ENCODE data around the gene ATP6V1G2.

Gene ATP6V1G2

DNA sequence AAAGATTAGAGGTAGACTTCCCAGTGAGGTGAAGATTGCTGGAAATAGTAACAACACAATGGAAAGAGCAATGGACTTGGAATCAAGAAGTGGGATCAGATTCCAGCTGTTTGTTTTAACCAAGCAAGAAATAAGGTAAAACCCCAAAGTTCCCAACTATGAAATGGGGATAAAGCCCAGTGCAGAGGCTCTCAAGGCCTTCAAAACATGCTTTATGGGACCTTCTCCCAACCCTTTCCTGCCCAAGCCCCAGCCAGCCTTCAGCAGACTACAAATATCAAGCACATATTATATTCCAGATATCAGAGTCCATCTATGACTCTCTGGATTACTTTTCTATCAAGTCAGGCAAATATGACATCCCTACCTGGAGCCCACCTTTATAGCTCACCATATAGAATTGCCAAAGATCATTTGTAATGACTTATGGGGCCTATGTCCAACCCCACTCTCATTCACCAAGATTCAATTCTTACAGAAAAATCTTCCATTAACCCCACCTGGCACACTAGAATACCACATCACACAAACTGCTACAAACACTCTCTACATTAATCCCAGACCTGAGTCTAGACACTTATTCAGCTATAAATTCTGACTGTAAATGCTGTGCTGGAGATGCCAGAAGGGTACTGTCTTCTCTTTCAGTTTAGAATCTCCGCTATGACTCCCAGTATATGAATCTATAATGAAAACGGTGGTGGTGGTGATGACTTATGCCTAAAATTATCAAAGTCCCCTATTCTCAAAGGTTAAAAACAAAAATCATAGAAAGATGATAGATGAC lies 10.7 kb downstream of the ATP6V1G2 start:
- Histone ChIP-seq H3K4me2 (ENCODE audit: low read length) (no peak overlapping the region), H3K36me3 (ENCODE audit: control insufficient read depth, low read length) (peaks cover 98% of the 10 kb centered on the region), H3K9me2 (replicated peaks; ENCODE audit: control insufficient read depth, low read length) (no peaks in the 10 kb centered on the region), H3F3A (ENCODE audit: control insufficient read depth, insufficient read depth) (peaks cover 41% of the 10 kb centered on the region), H3K79me2 (ENCODE audit: control insufficient read depth, low read length) (peaks cover 73% of the 10 kb centered on the region), H3K9me3 (ENCODE audit: control insufficient read depth, insufficient read depth, low read length) (no peaks in the 10 kb centered on the region), H3K27me3 (ENCODE audit: control insufficient read depth, low read length) (no peaks in the 10 kb centered on the region), H4K20me1 (ENCODE audit: control insufficient read depth, insufficient read depth, low read depth, low read length) (peaks cover 56% of the 10 kb centered on the region), H3K4me1 (ENCODE audit: control insufficient read depth, low read length) (peaks cover 28% of the 10 kb centered on the region), H3K4me3 (ENCODE audit: low read length) (no peak overlapping the region), H3K27ac (ENCODE audit: low read depth, low read length) (no peak overlapping the region)
- no peak for TF ChIP-seq EZH2phosphoT487 (IDR thresholded peaks at IDR 0.05; ENCODE audit: borderline replicate concordance, low read length)

DNA sequence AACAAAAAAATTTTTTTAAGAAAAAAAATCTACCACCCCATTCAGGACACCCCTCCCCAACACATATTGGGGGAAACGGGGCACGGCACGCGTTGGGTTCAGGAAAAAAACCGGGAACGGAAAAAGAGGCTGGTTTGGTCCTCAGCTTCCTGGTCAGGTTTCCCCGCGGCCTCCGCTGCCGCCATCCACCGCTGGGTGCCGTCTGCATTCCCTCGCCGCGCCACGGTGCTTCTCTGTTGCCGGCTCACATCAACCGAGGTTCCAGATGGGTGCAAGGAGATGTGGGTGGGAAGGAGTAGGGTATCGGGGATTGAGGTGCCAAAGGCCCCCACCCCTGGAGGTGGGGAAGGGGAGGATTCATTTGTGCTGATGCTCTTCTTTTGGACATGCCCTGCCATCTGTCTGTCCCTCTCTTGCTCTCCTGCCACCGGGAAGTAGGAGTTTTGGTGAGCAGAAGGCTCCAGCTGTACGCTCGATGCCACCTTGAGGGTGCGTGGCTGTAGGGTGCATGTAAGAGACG lies 11.8 kb downstream of the ATP6V1G2 start:
- peaks cover 47% of the 10 kb centered on the region for H3F3A ChIP-seq (ENCODE audit: control insufficient read depth, insufficient read depth)

DNA sequence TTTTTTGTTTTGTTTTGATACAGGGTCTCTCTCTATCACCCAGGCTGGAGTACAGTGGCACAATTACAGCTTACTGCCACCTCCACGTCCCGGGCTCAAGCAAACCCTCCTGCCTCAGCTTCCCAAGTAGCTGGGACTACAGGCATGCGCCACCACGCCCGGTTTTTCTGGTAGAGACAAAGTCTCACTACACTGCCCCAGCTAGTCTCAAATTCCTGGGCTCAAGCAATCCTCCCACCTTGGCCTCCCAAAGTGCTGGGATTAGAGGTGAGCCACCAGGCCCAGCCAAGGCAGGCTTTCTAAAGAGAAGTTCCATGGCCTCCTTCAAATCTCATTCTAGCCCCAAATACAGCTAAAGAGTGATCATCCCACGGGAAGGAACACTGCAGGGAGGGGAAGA lies 12.4 kb downstream of the ATP6V1G2 start:
- Histone ChIP-seq H3K27ac (ENCODE audit: low read depth, low read length) (no peak overlapping the region), H3K9me2 (replicated peaks; ENCODE audit: control insufficient read depth, low read length) (no peaks in the 10 kb centered on the region), H3K36me3 (ENCODE audit: control insufficient read depth, low read length) (peaks cover 96% of the 10 kb centered on the region), H3K27me3 (ENCODE audit: control insufficient read depth, low read length) (no peaks in the 10 kb centered on the region), H3K4me3 (ENCODE audit: low read length) (no peak overlapping the region), H3K4me1 (ENCODE audit: control insufficient read depth, low read length) (peaks cover 12% of the 10 kb centered on the region), H3F3A (ENCODE audit: control insufficient read depth, insufficient read depth) (peaks cover 47% of the 10 kb centered on the region), H3K79me2 (ENCODE audit: control insufficient read depth, low read length) (peaks cover 56% of the 10 kb centered on the region), H3K4me2 (ENCODE audit: low read length) (no peak overlapping the region), H3K9me3 (ENCODE audit: control insufficient read depth, insufficient read depth, low read length) (no peaks in the 10 kb centered on the region), H4K20me1 (ENCODE audit: control insufficient read depth, insufficient read depth, low read depth, low read length) (peaks cover 41% of the 10 kb centered on the region)
- TF ChIP-seq EZH2phosphoT487 (IDR thresholded peaks at IDR 0.05; ENCODE audit: borderline replicate concordance, low read length), result no peak
- TF ChIP-seq, protein P1, sequence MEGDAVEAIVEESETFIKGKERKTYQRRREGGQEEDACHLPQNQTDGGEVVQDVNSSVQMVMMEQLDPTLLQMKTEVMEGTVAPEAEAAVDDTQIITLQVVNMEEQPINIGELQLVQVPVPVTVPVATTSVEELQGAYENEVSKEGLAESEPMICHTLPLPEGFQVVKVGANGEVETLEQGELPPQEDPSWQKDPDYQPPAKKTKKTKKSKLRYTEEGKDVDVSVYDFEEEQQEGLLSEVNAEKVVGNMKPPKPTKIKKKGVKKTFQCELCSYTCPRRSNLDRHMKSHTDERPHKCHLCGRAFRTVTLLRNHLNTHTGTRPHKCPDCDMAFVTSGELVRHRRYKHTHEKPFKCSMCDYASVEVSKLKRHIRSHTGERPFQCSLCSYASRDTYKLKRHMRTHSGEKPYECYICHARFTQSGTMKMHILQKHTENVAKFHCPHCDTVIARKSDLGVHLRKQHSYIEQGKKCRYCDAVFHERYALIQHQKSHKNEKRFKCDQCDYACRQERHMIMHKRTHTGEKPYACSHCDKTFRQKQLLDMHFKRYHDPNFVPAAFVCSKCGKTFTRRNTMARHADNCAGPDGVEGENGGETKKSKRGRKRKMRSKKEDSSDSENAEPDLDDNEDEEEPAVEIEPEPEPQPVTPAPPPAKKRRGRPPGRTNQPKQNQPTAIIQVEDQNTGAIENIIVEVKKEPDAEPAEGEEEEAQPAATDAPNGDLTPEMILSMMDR (IDR thresholded peaks at IDR 0.05; ENCODE audit: low read depth, low read length, poor library complexity, severe bottlenecking), result no peak

More for the DNA sequence above, 11.8 kb downstream of the ATP6V1G2 start:
- H4K20me1 ChIP-seq (ENCODE audit: control insufficient read depth, insufficient read depth, low read depth, low read length), result peaks cover 47% of the 10 kb centered on the region
- no peak overlapping the region for H3K27ac ChIP-seq (ENCODE audit: low read depth, low read length)
- peaks cover 62% of the 10 kb centered on the region for H3K79me2 ChIP-seq (ENCODE audit: control insufficient read depth, low read length)
- TF ChIP-seq, protein P1 (IDR thresholded peaks at IDR 0.05; ENCODE audit: low read depth, low read length, poor library complexity, severe bottlenecking), result no peak
- TF ChIP-seq EZH2phosphoT487 (IDR thresholded peaks at IDR 0.05; ENCODE audit: borderline replicate concordance, low read length), result no peak
- H3K4me1 ChIP-seq (ENCODE audit: control insufficient read depth, low read length), result peaks cover 17% of the 10 kb centered on the region
- no peaks in the 10 kb centered on the region for H3K9me3 ChIP-seq (ENCODE audit: control insufficient read depth, insufficient read depth, low read length)
- H3K9me2 ChIP-seq (replicated peaks; ENCODE audit: control insufficient read depth, low read length), result no peaks in the 10 kb centered on the region
- peaks cover 98% of the 10 kb centered on the region for H3K36me3 ChIP-seq (ENCODE audit: control insufficient read depth, low read length)
- no peaks in the 10 kb centered on the region for H3K27me3 ChIP-seq (ENCODE audit: control insufficient read depth, low read length)
- no peak overlapping the region for H3K4me3 ChIP-seq (ENCODE audit: low read length)
- no peak overlapping the region for H3K4me2 ChIP-seq (ENCODE audit: low read length)

DNA sequence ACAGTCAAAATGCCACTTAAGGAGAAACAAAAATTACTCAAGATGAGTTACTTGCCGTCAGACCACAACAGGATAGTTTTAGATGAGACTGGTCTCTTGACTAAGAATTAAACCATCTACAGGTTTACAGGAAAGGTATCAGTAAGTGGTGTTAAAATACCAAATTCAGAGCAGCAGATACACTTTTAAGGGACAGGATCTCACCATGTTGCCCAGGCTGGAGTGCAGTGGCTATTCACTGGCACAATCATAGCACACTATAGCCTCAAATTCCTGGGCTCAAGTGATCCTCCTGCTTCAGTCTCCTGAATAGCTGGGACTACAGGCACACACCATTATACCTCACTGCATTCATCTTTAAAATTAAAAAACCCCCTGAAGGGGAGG lies 13.0 kb downstream of the ATP6V1G2 start:
- Histone ChIP-seq H3F3A (ENCODE audit: control insufficient read depth, insufficient read depth) (peaks cover 51% of the 10 kb centered on the region), H3K27ac (ENCODE audit: low read depth, low read length) (no peak overlapping the region), H3K4me1 (ENCODE audit: control insufficient read depth, low read length) (peaks cover 6% of the 10 kb centered on the region), H3K36me3 (ENCODE audit: control insufficient read depth, low read length) (peaks cover 91% of the 10 kb centered on the region), H3K27me3 (ENCODE audit: control insufficient read depth, low read length) (no peaks in the 10 kb centered on the region), H4K20me1 (ENCODE audit: control insufficient read depth, insufficient read depth, low read depth, low read length) (peaks cover 35% of the 10 kb centered on the region), H3K4me2 (ENCODE audit: low read length) (no peak overlapping the region), H3K4me3 (ENCODE audit: low read length) (no peak overlapping the region), H3K9me2 (replicated peaks; ENCODE audit: control insufficient read depth, low read length) (no peaks in the 10 kb centered on the region), H3K79me2 (ENCODE audit: control insufficient read depth, low read length) (peaks cover 51% of the 10 kb centered on the region), H3K9me3 (ENCODE audit: control insufficient read depth, insufficient read depth, low read length) (no peaks in the 10 kb centered on the region)
- TF ChIP-seq, protein P1 (IDR thresholded peaks at IDR 0.05; ENCODE audit: low read depth, low read length, poor library complexity, severe bottlenecking), result no peak
- TF ChIP-seq EZH2phosphoT487 (IDR thresholded peaks at IDR 0.05; ENCODE audit: borderline replicate concordance, low read length), result no peak
